Mesodermal cell (in vitro differentiated cells): ENCODE data around the gene SORCS2.

Experiments
- H3K27ac ChIP-seq: 2 replicates; pipeline ENCODE4 v1.7.0; 2013; ENCODE audit warnings: mild to moderate bottlenecking, low read depth, low read length, moderate library complexity; ENCODE audit not compliant: severe bottlenecking
- H3K36me3 ChIP-seq: 2 replicates; pipeline ENCODE4 v1.7.1; 2013; ENCODE audit warnings: mild to moderate bottlenecking, low read length, moderate library complexity; ENCODE audit not compliant: control insufficient read depth, insufficient read depth
- H3K4me1 ChIP-seq: one replicate; pipeline ENCODE4 v1.7.1; 2013; ENCODE audit warnings: mild to moderate bottlenecking, low read length; ENCODE audit not compliant: insufficient read depth, control insufficient read depth, poor library complexity, severe bottlenecking
- H3K4me3 ChIP-seq: 2 replicates; pipeline ENCODE4 v1.7.0; 2013; ENCODE audit warnings: low read length, control low read depth, mild to moderate bottlenecking; ENCODE audit not compliant: insufficient read depth, poor library complexity, severe bottlenecking; ENCODE audit errors: extremely low read depth
- H3K9me3 ChIP-seq: 2 replicates; pipeline ENCODE4 v1.7.1; 2013; ENCODE audit warnings: mild to moderate bottlenecking, low read length, moderate library complexity; ENCODE audit not compliant: control insufficient read depth
- WGBS, 2 experiments: methylation state at CpG; one replicate each; pipeline ENCODE4 v1.1.5; 2013; ENCODE audit warnings: missing lambda C conversion rate in 2 of 2; ENCODE audit not compliant: insufficient coverage in 2 of 2; 5-methylcytosine and 5-hydroxymethylcytosine counted together

The SORCS2 gene

GRCh38 chr4:7691982-7692381 lies 499.6 kb downstream of the SORCS2 start:
- no peaks in the 10 kb centered on the region for H3K36me3 ChIP-seq
- no peak overlapping the region for H3K27ac ChIP-seq
- H3K4me1 ChIP-seq = no peaks in the 10 kb centered on the region
- H3K4me3 ChIP-seq = no peak overlapping the region
- 85 to 96% methylated on average over 6 of the region's 8 CpGs for WGBS, 2 experiments
- no peaks in the 10 kb centered on the region for H3K9me3 ChIP-seq

DNA sequence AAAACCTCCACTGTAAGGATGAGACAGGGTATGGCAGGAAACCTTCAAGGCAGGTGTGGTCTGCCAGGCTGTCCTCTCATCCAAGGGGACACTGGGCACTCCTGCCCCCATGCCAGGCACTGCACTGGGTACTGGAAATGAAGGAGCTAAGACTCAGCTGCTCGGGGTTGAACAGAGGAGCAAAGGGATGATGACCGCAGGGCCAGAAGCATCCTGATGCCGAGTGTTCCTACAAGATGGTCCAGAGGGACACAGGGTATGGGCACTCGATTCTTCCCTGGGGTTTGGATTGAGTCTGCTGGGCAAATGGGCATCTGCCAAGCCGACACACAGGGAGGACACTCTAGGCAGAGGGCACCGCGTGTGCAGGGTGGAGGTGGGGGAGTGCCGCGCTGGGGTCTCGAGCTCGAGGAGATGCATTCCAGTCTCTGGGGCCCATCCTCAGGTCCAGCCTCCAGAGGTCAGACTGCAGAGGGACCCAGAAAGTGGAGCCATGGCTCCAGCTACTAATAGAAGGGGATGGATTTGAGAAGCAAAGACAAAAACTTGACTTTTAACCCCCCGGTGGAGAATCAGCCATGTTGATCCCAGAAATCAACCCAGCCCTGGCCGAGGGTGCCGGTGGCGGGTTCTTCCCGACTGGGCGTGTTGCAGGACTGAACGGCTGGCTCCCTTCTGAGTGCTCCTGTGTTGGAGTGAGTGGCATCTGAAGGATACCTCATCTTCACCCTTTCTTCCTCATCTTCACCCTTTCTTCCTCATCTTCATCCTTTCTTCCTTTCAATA lies 500.3 kb downstream of the SORCS2 start:
- 93 to 97% methylated on average over 10 to 13 of the region's 18 CpGs for WGBS, 2 experiments
- Histone ChIP-seq H3K9me3 (no peaks in the 10 kb centered on the region), H3K4me3 (no peak overlapping the region), H3K4me1 (no peaks in the 10 kb centered on the region), H3K36me3 (no peaks in the 10 kb centered on the region), H3K27ac (no peak overlapping the region)

DNA sequence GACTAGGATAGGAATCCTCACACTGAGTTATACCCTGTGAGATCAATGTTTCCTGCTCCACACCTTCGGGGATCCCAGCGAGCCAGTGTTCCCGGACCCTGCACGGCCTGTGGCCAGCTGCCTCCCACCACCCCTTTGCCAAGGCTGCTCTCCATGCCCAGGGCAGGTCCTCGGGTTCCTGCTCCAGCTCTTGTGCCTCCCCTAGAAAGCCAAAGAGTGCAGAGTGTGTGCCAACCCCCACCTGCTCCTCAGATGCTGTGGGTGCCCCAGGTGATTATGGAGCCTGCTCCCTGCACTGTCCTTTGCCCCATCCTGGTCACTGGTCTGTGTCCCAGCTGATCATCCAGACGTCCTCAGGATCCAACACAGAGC lies 500.9 kb downstream of the SORCS2 start:
- Histone ChIP-seq H3K4me1 (no peaks in the 10 kb centered on the region), H3K27ac (no peak overlapping the region), H3K9me3 (no peaks in the 10 kb centered on the region), H3K36me3 (no peaks in the 10 kb centered on the region), H3K4me3 (no peak overlapping the region)
- 88 to 89% methylated on average over 6 of the region's 6 CpGs for WGBS, 2 experiments

DNA sequence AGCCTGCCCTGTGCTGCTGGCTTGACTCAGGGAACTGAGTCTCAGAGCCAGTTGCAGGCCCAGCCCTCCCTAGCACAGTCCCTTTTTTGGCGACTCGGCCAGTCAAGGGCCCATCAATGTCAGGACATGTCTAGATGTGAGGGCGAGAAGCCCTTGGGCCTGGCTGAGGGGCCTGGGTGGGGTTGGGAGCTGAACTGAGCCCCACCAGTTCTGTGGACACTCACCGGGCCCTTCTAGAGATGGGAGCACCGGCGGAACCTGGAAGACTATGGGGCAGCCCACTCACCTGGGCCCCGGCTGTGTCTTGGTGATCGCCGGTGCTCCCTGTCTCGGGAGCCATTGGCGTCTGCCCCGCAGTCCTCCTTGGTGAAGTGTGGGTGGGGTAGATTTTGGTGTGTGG lies 501.4 kb downstream of the SORCS2 start:
- Histone ChIP-seq H3K36me3 (no peaks in the 10 kb centered on the region), H3K4me3 (no peak overlapping the region), H3K4me1 (no peaks in the 10 kb centered on the region), H3K27ac (no peak overlapping the region), H3K9me3 (no peaks in the 10 kb centered on the region)
- 96 to 98% methylated on average over 6 to 9 of the region's 12 CpGs for whole genome bisulfite sequencing, 2 experiments

- peaks cover 5% of the 10 kb centered on the region for H3K4me1 ChIP-seq
- H3K27ac ChIP-seq = no peak overlapping the region
- WGBS, 2 experiments = 90 to 94% methylated on average over 13 of the region's 13 CpGs
- no peak overlapping the region for H3K4me3 ChIP-seq
- H3K9me3 ChIP-seq = no peaks in the 10 kb centered on the region
- H3K36me3 ChIP-seq = no peaks in the 10 kb centered on the region
Measured at GRCh38 chr4:7694324-7694723, 502.0 kb downstream of the SORCS2 start.

GRCh38 chr4:7697343-7697742 lies 505.0 kb downstream of the SORCS2 start:
- 87 to 90% methylated on average over 8 of the region's 8 CpGs for WGBS, 2 experiments
- no peak overlapping the region for H3K4me3 ChIP-seq
- no peaks in the 10 kb centered on the region for H3K9me3 ChIP-seq
- H3K27ac ChIP-seq = no peak overlapping the region
- no peaks in the 10 kb centered on the region for H3K36me3 ChIP-seq
- peaks cover 17% of the 10 kb centered on the region for H3K4me1 ChIP-seq

- Histone ChIP-seq H3K9me3 (no peaks in the 10 kb centered on the region), H3K36me3 (no peaks in the 10 kb centered on the region), H3K4me1 (peaks cover 17% of the 10 kb centered on the region), H3K27ac (no peak overlapping the region), H3K4me3 (no peak overlapping the region)
- 91 to 94% methylated on average over 8 to 13 of the region's 13 CpGs for WGBS, 2 experiments
Measured at GRCh38 chr4:7697821-7698220, 505.5 kb downstream of the SORCS2 start.

GRCh38 chr4:7698584-7698983 lies 506.2 kb downstream of the SORCS2 start:
- Histone ChIP-seq H3K36me3 (no peaks in the 10 kb centered on the region), H3K4me3 (no peak overlapping the region), H3K4me1 (peaks cover 17% of the 10 kb centered on the region), H3K27ac (no peak overlapping the region), H3K9me3 (no peaks in the 10 kb centered on the region)
- 79 to 83% methylated on average over 7 to 10 of the region's 12 CpGs for WGBS, 2 experiments

GRCh38 chr4:7699031-7699430 lies 506.7 kb downstream of the SORCS2 start:
- Histone ChIP-seq H3K4me3 (no peak overlapping the region), H3K9me3 (no peaks in the 10 kb centered on the region), H3K36me3 (no peaks in the 10 kb centered on the region), H3K27ac (no peak overlapping the region), H3K4me1 (peaks cover 17% of the 10 kb centered on the region)
- 76 to 82% methylated on average over 8 of the region's 8 CpGs for WGBS, 2 experiments

DNA sequence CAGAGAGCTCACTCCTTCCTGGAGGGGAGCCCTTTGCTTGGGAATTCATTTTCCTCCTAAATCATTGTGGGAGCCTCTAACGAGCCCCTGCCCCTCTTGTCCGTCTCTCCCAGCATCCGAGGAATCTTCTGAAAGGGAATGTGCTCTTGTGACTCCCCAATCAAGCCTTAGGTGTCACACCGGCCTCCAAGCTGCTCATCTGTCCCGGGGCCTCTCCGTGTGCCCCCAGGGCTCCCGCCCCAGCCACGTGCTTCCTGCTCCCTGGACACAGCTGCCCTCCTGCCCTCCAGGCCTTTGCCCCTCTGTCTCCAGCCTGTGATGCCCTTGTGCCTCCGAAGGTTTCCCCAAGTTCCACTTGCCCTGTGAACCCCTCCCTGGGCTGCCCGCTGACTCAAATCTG lies 507.5 kb downstream of the SORCS2 start:
- 84 to 87% methylated on average over 10 of the region's 10 CpGs for WGBS, 2 experiments
- Histone ChIP-seq H3K4me1 (peaks cover 17% of the 10 kb centered on the region), H3K4me3 (no peak overlapping the region), H3K36me3 (no peaks in the 10 kb centered on the region), H3K9me3 (no peaks in the 10 kb centered on the region), H3K27ac (no peak overlapping the region)

DNA sequence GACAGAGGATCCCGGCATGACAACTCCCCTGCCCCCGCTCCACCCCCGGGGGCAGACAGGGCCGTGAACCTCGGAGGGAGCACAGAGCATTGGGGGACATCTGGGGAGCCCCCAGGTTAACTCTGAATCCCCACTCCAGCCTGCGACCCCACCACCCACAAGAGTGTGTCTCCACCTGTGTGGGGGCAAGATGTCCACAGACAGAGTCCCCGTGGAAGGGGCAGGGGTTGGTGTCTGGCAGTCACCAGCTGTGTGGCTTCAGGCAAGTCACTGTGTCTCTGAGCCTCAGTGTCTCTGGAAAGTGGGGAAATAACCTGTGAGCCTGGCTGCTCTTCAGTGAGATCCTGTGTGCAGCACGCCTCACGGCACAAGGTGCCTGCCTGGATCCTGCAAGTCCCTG lies 508.3 kb downstream of the SORCS2 start:
- H3K36me3 ChIP-seq = no peaks in the 10 kb centered on the region
- no peak overlapping the region for H3K27ac ChIP-seq
- no peak overlapping the region for H3K4me3 ChIP-seq
- H3K9me3 ChIP-seq = no peaks in the 10 kb centered on the region
- peaks cover 17% of the 10 kb centered on the region for H3K4me1 ChIP-seq
- WGBS, 2 experiments = 61 to 79% methylated on average over 7 to 8 of the region's 9 CpGs
